Vagina (tissue), 2 donors: ENCODE data around the gene LRRC59. TPM values are rescaled to one million over a fixed set of nuclear protein-coding genes. Genes with fewer than 3 reads are reported as not detected.

Experiments
- DNase-seq, 2 donors: peaks; one replicate each; pipeline ENCODE4 v3.0.0-alpha.2; 2017; ENCODE audit errors: extremely low spot score in 2 of 2
- H3K27ac ChIP-seq: fragments of 200-600 bp; sonication (generic); one replicate; pipeline ENCODE4 v1.5.1; 2019
- H3K27me3 ChIP-seq: fragments of 200-600 bp; sonication (generic); one replicate; pipeline ENCODE4 v1.5.1; 2019
- H3K36me3 ChIP-seq, 2 donors: fragments of 200-600 bp; sonication (generic); one replicate each; pipeline ENCODE4 v1.5.1; 2017 to 2019
- H3K4me1 ChIP-seq: fragments of 200-600 bp; sonication (generic); one replicate; pipeline ENCODE4 v1.5.1; 2019
- H3K4me3 ChIP-seq, 2 donors: fragments of 200-600 bp; sonication (generic); 1 replicate in 1 of 2; 2 replicates in 1 of 2; pipeline ENCODE4 v1.5.1; 2016 to 2019
- H3K9me3 ChIP-seq: fragments of 200-600 bp; sonication (generic); one replicate; pipeline ENCODE4 v1.5.1; 2019
- CTCF ChIP-seq, 3 experiments: fragments of 450-650 bp in 2 of 3; fragments of 200-600 bp in 1 of 3; sonication (generic) in 1 of 3; IDR thresholded peaks; one replicate each; pipeline ENCODE4 v1.5.1; 2017 to 2019; ENCODE audit warnings: antibody characterized with exemption in 3 of 3, mild to moderate bottlenecking in 2 of 3, moderate library complexity in 2 of 3
- POLR2A ChIP-seq, 2 donors: fragments of 450-650 bp; IDR thresholded peaks; one replicate each; pipeline ENCODE4 v1.6.1; 2017; ENCODE audit warnings: antibody characterized with exemption in 2 of 2, mild to moderate bottlenecking in 2 of 2, moderate library complexity in 2 of 2
- POLR2AphosphoS5 ChIP-seq, 2 donors: sonication (generic); formaldehyde crosslinking; IDR thresholded peaks; one replicate each; pipeline ENCODE4 v1.9.0; 2017; ENCODE audit warnings: antibody characterized with exemption in 2 of 2, mild to moderate bottlenecking in 2 of 2, low read depth in 1 of 2; ENCODE audit not compliant: insufficient read depth in 1 of 2
- intact Hi-C: fragments of 100-400 bp; cut with DNase I; formaldehyde crosslinking; loops from one replicate; pipeline ENCODE4 v1.15.1; 2023
- total RNA-seq: library from RNA; depleted of rRNA; stranded (reverse); fragments of >200 nt; gene quantifications from one replicate; pipeline ENCODE4 v1.2.3, GENCODE V29; 2016

Gene LRRC59
- total RNA-seq, 1 donor from 2014 or later: 49.6 TPM

DNA sequence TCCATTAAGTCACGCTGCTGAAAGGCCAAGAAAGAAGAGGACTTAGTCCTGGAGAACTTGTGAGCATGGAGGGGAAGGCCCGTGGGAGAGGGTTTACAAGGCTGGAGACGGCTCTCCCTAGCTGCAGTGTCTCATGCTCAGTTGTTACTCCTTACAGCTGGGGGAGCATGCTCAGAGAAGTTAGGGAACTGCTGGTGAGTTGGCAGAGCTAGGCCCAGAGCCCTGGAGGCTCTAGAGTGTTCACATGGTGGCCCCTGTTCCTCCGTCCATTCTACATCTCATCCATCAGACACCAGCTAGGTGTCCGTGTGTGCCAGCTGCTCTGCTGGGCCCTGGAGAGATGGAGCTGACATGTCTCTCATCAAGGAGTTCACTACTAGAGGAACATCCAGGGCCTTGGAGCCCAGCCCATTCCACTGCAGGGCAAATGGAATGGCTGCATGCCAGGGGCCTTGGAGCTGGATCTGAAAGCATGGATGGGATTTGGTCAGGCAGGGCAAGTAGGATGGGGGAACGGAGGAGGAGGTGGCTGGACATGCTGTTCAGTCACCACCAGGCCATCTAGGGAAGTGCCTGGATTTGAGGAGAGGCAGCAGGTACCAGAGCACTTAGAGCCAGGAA lies 45.1 kb downstream of the LRRC59 start:
- Histone ChIP-seq H3K27me3 (no peaks in the 10 kb centered on the region), H3K4me3 (no peak overlapping the region), H3K4me1 (peaks cover 29% of the 10 kb centered on the region), H3K36me3 (peaks cover 0 to 37% of the 10 kb centered on the region in 2 donors), H3K9me3 (no peaks in the 10 kb centered on the region), H3K27ac (no peak overlapping the region)
- no peak for DNase-seq
- intact Hi-C loops: loop anchor here (10.0 kb wide), 1 partner anchor 123 kb away; the partner anchor contains the start of gene RSAD1
- TF ChIP-seq POLR2AphosphoS5 (IDR thresholded peaks at IDR 0.05; ENCODE audit: insufficient read depth in 1 of 2, low read depth in 1 of 2) (no peak), CTCF (IDR thresholded peaks at IDR 0.05) (no peak), POLR2A (IDR thresholded peaks at IDR 0.05) (no peak)

GRCh38 chr17:50350733-50351132 lies 46.6 kb downstream of the LRRC59 start:
- no peak for DNase-seq
- no peak for TF ChIP-seq CTCF (IDR thresholded peaks at IDR 0.05)
- TF ChIP-seq POLR2A (IDR thresholded peaks at IDR 0.05): no peak
- no peak for TF ChIP-seq POLR2AphosphoS5 (IDR thresholded peaks at IDR 0.05; ENCODE audit: insufficient read depth in 1 of 2, low read depth in 1 of 2)
- intact Hi-C loops: loop anchor here (10.0 kb wide), 1 partner anchor 124 kb away; the partner anchor contains the start of gene RSAD1
- Histone ChIP-seq H3K4me1 (peaks cover 36% of the 10 kb centered on the region), H3K27me3 (no peaks in the 10 kb centered on the region), H3K9me3 (no peaks in the 10 kb centered on the region), H3K36me3 (peaks cover 0 to 22% of the 10 kb centered on the region in 2 donors), H3K4me3 (no peak overlapping the region), H3K27ac (no peak overlapping the region)

DNA sequence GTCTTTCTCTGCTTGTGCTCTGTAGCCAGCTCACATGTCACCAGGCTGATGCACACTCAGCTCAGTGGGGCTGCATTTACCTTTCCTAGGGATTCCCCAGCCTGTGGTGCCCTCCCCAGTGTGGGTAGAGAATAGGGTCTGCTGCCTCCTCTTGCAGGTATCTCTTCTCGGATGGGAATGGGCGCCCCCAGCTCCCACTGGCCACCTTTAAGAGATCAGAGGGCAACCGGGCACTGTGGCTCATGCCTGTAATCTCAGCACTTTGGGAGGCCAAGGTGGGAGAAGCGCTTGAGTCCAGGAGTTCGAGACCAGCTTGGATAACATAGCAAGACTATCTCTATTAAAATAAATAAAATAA lies 48.1 kb downstream of the LRRC59 start:
- DNase-seq: no peak
- Histone ChIP-seq H3K9me3 (no peaks in the 10 kb centered on the region), H3K4me1 (peaks cover 44% of the 10 kb centered on the region), H3K27ac (no peak overlapping the region), H3K36me3 (peaks cover 0 to 10% of the 10 kb centered on the region in 2 donors), H3K4me3 (no peak overlapping the region), H3K27me3 (no peaks in the 10 kb centered on the region)
- TF ChIP-seq POLR2AphosphoS5 (IDR thresholded peaks at IDR 0.05; ENCODE audit: insufficient read depth in 1 of 2, low read depth in 1 of 2): no peak
- intact Hi-C loops: no loop called here

DNA sequence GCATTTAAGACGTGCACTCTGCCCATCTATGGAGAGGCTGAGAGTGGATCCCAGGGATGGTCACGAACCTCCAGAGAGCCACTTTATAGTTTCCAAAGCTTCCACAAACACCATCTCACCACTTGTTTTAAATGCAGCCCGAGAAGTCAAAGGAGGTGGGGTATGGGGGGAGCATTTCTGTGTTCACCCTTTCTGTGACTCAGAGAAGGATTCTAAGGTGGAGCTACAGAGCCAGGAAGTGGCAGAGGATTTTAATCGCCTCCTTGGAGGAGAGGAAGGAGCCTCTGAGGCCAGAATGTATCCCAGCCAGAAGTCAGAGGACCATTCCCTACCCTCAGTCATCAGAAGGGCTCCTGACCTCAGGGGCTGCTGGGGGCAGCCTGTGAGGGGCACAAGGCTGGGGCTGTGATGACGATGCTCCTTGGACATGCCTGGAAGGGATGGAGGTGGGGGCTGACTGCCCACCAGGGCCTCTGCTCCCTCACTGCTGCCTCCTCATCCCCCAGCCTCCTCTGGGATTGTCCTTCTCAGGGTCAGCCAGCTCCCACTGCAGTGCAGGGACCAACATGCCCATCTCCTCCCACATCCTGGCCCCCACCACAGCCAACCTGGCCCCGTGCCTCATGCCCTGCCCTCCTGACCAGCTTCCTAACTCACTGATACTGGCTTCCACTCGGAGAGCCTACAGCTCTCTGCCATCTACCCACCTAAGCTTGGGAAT lies 48.6 kb downstream of the LRRC59 start:
- no peak for TF ChIP-seq POLR2A (IDR thresholded peaks at IDR 0.05)
- no peak for TF ChIP-seq POLR2AphosphoS5 (IDR thresholded peaks at IDR 0.05; ENCODE audit: insufficient read depth in 1 of 2, low read depth in 1 of 2)
- no peak for TF ChIP-seq CTCF (IDR thresholded peaks at IDR 0.05)
- intact Hi-C loops: no loop called here
- Histone ChIP-seq H3K4me3 (no peak overlapping the region), H3K36me3 (peaks cover 0 to 4% of the 10 kb centered on the region in 2 donors), H3K9me3 (no peaks in the 10 kb centered on the region), H3K4me1 (peaks cover 44% of the 10 kb centered on the region), H3K27ac (no peak overlapping the region), H3K27me3 (no peaks in the 10 kb centered on the region)
- no peak for DNase-seq

DNA sequence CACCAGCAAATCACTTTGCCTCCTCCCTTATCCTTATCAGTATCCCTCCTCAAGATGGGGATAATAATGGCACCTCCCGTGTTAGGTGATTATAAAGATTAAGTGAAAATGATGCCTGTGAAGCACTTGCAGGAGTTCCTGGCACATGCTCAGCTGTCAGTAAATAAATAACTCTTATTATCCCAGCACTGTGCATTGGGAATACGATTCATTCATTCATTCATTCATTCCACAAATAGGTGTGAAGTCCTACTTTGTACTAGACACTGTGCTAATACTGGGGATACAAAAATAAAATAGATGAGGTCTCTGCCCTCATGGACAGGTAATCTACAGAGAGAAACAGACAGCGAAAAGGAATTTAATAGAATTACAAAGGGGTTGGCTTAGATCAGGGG lies 49.4 kb downstream of the LRRC59 start:
- intact Hi-C loops: no loop called here
- Histone ChIP-seq H3K4me3 (no peak overlapping the region), H3K27ac (no peak overlapping the region), H3K36me3 (no peaks in the 10 kb centered on the region), H3K4me1 (peaks cover 44% of the 10 kb centered on the region), H3K9me3 (no peaks in the 10 kb centered on the region), H3K27me3 (no peaks in the 10 kb centered on the region)
- no peak for DNase-seq
- TF ChIP-seq POLR2A (IDR thresholded peaks at IDR 0.05) (no peak), CTCF (IDR thresholded peaks at IDR 0.05) (no peak), POLR2AphosphoS5 (IDR thresholded peaks at IDR 0.05; ENCODE audit: insufficient read depth in 1 of 2, low read depth in 1 of 2) (no peak)
